Measurements from ENCODE around the gene CRLF2. TPM values are rescaled to one million over a fixed set of nuclear protein-coding genes. Genes with fewer than 3 reads are reported as not detected.
A peak's percentile ranks its signal among the peaks of the same experiment; 100 is the strongest.
"Not testable (repeated sequence)": the region's sequence is repeated elsewhere in the genome, so short reads cannot be mapped to it uniquely, and the experiment has no call there.

CRLF2 gene
- polyA plus RNA-seq, 3 donors: 0.10 TPM; not detected in 2

DNA sequence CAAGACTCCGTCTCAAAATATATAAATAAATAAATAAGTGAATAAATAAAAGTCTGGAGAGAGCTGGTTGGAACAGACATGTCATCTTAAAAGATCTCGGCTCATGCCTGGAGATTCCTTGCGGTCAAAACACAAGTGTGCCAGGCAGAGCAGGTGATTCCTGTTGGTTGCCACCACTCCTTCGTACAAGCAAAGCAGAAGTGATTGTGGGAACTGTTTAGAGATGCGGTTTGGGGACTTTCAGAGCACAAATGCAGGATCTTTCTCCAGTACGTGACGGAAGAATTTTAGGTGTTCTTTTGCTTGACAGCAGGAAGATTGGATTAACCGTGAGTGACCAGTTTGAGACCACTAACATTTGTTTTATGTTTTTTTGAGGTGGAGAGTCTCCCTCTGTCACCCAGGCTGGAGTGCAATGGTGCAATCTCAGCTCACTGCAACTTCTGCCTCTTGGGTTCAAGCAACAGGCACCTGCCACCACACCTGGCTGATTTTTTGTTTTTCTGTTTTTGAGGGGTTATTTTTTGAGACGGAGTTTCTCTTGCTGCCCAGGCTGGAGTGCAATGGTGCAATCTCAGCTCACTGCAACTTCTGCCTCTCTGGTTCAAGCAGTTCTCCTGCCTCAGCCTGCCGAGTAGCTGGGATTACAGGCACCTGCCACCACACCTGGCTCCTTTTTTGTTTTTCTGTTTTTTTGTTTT is 2.8 kb upstream of the CRLF2 start:
- DNase-seq: no peak

DNA sequence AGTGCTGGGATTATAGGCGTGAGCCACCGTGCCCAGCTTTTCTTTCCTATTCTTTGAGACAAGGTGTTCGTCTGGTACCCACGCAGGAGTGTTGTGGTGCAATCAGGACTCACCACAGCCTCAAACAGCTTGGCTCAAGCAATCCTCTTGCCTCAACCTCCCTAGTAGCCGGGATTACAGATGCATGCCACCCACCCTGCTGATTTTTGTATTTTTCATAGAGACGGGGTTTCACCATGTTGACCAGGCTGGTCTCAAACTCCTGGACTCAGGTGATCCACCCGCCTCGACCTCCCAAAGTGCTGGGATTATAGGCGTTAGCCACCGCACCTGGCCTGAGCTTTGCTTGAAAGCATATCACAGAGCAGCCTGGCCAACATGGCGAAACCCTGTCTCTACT is 1.5 kb upstream of the CRLF2 start:
- no peak for DNase-seq

DNA sequence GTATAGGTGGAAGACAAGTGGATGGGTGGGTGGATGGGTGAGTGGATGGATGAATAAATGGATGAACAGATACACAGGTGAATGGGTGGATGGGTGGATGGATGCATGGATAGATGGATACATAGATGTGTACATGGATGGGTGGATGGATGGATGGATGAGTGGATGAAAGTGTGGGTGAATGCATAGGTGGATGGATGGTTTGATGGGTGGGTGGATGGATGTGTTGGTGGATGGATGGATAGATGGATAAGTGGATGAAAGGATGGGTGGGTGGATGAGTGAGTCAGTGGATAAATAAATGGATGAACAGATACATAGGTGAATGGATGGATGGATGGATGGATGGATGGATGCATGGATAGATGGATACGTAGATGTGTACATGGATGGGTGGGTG is 1.6 kb downstream of the CRLF2 start:
- no peak for DNase-seq

DNA sequence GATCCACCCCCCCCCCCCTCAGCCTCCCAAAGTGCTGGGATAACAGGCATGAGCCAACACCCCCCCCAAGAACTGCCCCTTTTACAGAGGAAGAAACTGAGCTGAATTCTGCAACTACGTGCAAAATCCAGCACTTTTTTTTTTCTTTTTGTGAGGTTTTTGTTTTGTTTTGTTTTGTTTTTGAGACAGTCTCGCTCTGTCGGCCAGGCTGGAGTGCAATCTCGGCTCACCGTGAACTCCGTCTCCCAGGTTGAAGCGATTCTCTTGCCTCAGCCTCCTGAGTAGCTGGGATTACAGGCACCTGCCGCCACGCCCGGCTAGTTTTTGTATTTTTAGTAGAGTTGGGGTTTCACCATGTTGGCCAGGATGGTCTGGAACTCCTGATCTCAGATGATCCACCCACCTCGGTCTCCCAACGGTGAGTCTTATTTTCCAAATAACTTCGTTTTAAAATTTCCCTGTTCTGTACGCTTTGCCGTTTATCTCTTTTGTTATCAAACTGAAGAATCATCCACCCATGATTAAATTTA is 4.9 kb downstream of the CRLF2 start:
- no peak for DNase-seq

DNA sequence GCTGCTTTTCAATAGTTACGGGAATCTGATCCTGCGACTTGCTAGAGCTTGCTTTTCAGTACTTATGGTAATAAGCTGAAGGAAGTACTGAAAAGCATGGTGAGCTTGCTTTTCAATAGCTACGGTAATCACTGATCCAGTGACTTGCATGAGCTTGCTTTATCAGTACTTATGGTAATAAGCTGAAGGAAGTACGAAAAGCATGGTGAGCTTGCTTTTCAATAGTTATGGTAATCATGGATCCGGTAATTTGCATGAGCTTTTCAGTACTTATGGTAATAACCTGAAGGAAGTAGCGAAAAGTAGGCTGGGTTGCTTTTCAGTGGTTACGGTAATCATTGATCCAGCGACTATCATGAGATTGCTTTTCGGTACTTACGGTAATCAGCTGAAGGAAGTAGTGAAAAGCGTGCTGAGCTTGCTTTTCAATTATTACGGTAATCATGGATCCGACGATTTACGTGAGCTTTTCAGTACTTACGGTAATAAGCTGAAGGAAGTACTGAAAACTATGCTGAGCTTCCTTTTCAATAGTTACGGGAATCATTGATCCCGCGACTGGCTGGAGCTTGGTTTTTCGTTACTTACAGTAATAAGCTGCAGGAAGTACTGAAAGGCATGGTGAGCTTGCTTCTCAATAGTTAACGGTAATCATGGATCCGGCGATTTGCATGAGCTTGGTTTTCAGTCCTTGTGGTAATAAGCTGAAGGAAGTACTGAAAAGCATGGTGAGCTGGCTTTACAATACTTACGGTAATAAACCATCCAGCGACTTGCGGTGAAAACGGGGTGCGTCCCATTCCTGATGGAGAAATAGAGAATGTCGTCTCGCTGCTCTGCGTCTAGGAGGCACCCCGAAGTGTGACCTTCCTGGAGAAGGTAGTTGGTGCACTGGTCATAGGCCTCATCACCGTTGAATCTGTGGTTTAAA is 6.5 kb downstream of the CRLF2 start:
- peak; percentile 73 for DNase-seq

DNA sequence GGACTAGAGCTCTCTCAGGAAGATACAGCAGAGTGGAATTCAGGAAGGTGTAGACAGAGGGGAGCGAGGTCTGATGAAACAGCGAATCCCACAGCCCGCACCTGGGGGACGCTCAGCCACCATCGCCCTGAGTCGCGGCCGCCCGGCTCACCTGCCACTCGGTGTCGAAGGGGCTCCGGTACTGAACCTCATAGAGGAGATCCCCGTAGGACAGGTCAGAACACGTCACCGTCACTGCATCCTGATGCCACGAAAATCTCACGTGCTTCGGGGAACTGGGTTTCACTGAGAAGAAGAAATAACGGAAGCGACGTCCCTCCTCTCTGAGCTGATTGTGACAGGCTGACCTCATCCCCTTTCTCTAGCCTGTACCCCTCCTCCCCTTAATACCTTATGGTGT is 10.2 kb downstream of the CRLF2 start:
- no peak for DNase-seq

DNA sequence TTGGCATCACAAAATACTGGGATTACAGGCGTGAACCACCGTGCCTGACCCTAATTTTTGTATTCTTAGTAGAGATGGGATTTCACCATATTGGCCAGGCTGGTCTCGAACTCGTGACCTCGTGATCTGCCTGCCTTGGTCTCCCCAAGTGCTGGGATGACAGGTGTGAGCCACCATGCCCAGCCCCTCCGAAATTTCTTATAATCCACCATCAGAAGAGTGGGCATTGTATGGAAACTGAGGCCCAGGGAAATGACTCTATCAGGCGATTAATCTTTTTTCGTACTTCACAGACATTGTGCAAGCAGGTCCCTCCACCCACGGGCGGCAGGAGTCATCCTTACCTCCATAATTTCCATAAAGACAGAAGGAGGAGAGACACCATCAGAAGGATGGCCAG is 16.0 kb downstream of the CRLF2 start:
- no peak for DNase-seq

DNA sequence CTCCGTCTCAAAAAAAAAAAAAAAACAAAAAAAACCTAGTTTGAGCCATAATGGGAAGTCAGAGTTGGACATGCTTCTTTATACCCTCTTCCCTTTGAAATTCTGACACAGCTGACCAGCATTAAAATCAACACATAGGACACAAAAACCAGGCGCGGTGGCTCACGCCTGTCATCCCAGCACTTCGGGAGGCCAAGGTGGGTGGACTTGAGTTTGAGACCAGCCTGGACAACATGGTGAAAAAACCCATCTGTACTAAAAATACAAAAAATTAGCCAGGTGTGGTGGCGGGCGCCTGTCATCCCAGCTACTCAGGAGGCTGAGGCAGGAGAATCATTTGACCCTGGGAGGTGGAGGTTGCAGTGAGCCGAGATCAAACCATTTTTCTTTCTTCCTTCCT is 20.3 kb downstream of the CRLF2 start:
- DNase-seq: not testable (repeated sequence)

DNA sequence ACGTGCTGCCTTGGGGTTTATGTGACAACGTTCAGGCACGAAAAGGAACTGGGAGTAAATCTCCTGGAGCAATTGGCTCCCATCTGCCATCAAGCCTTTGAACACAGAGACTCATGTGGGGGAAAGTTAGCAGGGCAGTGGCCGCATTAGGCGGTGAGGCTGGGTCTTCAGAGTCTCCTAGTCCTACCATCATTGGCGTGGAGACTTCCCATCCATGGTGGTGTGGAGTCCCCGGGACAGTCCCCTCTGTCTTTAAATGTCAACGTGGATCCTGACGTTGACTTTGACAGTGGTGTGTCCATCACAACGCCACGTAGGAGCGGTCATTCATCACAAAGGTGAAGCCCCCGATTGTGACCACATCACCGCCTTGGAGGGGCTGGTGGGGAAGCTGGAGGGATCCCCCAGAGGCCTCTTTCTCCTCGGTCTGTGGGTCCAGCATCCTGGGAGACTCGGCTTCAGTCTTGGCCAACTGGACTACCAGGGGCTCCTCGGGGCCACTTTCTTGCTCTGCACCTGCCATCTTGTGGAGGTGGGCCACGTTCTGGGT is 21.8 kb downstream of the CRLF2 start:
- DNase-seq: no peak

DNA sequence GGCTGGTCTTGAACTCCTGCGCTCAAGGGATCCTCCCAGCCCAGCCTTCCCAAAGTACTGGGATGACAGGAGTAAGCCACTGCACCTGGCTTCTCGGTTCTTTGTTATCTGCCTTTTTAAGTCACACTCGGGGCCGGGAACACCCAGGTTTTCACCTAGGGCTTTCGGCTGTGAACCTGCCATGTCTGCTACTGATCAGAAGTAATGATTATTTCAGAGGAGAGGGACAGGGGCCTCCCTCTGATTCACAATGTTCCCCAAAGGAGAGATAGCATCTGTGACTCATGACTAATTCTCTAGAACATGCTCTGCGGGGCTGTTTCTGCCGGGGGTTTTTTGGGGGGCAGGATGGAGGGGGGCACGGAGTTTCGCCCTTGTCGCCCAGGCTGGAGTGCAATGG is 26.9 kb downstream of the CRLF2 start:
- DNase-seq: no peak

DNA sequence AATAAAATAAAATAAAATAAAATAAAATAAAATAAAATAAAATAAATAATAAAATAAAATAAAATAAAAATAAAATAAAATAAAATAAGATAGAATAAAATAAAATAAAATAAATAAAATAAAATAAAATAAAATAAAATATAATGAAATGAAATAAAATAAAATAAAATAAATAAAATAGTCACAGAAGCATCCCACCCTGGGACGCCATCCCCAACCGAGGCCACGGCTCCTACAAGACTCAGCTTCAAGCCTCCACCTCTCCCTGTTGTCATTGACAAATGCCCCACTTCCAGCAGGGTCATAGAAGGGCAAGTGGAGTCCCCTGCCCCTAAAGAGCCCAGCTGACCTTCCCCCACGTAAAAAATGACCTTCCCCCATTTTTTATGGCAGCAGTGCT is 30.2 kb downstream of the CRLF2 start:
- no peak for DNase-seq

DNA sequence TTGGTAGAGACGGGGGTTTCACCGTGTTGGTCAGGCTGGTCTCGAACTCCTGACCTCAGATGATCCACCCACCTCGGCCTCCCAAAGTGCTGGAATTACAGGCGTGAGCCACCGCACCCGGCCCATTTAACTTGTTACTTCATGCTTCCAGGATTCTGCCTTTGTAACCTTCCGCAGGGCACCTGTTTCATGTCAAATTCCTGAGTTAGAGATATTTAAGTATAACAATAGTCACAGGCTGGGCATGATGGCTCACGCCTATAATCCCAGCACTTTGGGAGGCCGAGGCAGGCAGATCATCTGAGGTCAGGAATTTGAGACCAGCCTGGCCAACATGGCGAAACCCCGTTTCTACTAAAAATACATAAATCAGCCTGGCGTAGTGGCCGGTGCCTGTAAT is 30.8 kb downstream of the CRLF2 start:
- DNase-seq: not testable (repeated sequence)

DNA sequence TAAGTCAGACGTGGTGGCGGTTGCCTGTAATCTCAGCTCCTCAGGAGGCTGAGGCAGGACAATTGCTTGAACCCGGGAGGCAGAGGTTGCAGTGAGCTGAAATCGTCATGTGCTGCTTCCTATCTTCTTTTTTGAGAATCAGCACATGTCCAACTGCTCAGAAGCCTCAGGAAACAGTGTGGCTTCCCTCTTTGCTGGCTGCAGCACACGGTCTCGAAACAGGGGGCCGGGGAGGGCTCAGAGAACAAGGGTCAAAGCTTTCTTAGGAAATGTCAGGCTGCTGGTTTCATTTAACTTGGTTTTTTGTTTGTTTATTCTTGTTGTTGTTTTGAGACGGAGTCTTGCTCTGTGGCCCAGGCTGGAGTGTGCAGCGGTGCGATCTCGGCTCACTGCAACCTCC is 31.3 kb downstream of the CRLF2 start:
- no peak for DNase-seq

DNA sequence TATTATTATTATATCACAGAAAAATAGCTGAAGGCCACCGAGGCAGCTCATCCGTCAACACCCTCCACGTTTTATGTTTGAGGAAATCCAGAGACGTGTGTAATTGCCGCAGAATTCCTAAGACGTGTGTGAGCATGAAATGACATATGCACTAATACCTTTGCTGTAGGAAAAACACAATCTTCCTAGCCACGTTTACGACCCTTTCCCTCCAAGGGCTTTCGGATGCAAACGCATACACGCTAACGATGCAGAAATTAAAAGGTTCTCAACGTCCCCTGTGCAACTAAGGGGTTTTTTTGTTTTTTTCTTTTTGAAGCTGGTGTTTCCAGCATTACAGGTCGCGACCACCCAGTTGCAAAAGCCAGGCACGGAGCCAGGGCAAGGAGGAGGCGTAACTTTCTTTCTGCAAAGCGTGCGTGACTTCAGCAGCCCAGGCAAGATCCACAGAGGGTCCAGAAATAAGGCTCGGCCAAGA is 33.8 kb downstream of the CRLF2 start:
- no peak for DNase-seq

DNA sequence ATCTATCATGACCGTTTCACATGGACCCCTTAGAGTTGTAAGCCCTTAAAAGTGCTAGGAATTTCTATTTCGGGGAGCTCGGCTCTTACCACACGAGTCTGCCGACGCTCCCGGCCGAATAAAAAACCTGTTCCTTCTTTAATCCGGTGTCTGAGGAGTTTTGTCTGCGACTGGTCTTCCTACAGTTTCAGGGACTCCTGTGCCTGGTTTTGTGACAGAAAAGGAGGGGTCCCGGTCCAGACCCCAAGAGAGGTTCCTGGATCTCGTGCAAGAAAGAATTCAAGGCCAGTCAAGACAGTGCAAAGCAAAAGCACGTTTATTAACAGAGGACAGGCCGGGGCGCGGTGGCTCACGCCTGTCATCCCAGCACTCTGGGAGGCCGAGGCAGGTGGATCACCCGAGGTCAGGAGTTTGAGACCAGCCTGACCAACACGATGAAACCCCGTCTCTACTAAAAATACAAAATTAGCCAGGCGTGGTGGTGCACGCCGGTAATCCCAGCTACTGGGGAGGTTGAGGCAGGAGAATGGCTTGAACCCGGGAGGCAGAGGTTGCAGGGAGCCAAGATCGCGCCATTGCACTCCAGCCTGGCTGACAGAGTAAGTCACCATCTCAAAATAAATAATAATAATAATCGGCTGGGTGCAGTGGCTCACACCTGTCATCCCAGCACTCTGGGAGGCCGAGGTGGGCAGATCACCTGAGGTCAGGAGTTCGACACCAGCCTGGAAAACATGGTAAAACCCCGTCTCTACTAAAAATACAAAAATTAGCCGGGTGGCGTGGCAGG is 35.7 kb downstream of the CRLF2 start:
- DNase-seq: not testable (repeated sequence)

DNA sequence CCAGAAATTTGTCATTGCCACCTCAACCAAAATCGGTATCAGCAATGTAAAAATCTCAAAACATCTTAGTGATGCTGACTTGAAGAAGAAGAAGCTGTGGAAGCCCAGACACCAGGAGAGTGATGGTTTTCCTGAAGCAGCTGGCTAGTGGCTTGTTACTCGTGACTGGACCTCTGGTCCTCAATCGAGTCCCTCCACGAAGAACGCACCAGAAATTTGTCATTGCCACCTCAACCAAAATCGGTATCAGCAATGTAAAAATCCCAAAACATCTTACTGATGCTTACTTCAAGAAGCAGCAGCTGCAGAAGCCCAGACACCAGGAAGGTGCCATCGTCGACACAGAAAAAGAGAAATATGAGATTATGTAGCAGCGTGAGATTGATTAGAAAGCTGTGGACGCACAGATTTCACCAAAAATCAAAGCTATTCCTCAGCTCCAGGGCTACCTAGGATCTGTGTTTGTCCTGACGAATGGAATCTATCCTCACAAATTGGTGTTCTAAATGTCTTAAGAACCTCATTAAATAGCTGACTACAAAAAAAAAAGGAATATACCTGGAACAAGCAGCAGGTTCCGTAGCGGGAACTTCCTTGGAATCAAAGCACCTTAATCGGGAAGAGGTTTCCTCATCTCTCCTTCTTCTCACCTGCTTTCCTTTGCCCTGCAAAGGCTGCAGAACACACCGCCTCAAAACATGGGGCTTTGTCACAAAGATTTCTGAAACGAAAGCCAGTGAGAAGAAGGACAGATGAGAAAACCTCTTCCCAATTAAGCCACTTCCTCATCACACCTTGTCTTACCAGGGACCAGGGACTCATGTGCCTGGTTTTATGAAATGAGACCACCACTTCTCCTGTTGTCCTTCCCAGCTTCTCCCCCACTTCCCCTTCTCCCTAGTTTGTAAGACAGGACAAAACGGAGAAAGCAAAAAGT is 37.6 kb downstream of the CRLF2 start:
- not testable (repeated sequence) for DNase-seq

DNA sequence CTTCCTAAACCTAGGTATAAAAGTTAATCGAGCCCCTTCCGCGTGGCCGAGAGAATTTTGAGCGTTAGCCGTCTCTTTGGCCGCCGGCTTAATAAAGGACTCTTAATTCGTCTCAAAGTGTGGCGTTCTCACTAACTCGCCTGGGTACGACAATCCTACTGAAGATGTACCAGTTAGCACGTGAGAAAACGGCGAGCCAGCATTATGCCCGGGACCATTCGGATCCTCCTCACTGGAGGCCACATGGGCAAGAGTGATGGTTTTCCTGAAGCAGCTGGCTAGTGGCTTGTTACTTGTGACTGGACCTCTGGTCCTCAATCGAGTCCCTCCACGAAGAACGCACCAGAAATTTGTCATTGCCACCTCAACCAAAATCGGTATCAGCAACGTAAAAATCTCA is 39.0 kb downstream of the CRLF2 start:
- not testable (repeated sequence) for DNase-seq

DNA sequence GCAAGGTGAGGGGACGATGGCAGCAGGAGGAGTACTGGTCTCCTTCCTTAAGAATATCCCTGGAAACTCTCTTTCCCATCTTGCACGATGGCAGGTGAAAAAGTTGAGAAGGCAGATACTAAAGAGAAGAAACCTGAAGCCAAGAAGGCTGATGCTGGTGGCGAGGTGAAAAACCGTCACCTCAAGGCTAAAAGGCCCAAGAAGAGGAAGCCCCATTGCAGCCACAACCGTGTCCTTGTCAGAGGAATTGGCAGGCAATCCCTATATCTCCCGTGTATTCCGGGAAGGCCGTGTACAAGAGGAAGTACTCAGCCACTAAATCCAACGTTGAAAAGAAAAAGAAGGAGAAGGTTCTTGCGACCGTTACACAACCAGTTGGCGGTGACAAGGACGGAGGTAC is 40.0 kb downstream of the CRLF2 start:
- DNase-seq: no peak

DNA sequence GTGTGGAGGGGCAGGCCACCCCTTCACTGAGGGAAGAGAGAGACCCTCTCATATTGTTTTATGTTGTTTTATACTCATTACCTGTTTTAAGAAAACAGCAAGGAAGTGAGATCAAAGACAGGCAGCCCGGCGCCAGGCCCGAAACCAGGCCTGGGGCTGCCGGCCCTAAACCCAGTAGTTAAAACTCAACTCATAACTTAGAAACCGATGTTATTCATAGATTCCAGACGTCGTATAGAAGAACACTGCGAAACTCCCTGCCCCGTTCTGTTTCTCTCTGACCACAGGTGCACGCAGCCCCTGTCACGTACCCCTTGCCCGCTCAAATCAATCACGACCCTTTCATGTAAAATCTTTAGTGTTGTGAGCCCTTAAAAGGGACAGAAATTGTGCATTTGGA is 40.5 kb downstream of the CRLF2 start:
- DNase-seq: not testable (repeated sequence)

DNA sequence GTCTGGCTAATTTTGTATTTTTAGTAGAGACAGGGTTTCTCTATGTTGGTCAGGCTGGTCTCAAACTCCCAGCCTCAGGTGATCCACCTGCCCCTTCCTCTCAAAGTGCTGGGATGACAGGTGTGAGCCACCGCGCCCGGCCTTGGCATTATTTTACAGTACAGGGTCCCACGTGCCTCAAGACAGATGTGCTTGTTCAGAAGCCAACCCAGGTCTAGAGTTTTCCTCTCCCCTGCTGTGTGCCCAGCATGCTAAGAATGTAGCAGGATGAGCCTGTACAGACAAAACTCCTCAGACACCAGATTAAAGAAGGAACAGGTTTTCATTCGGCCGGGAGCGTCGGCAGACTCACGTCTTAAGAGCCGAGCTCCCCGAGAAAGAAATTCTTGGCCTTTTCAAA is 42.2 kb downstream of the CRLF2 start:
- DNase-seq: no peak

DNA sequence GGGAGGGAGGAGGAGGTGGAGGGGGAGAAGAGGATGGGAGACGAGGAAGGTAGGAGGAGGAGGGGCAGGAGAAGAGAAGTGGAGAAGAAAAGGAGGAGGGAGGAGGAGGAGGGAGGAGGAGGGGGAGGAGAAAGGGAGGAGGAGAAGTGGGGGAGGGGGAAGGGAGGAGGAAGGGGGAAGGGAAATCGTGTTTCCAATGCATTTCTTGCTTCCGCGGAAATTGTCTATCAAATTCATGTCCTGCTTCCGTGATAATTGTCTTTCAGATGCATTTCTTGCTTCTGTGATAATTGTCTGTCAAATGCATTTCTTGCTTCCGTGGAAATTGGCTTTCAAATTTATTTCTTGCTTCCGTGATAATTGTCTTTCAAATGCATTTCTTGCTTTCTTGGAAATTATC is 43.3 kb downstream of the CRLF2 start:
- no peak for DNase-seq
